HuH-7.5 (cell line): ENCODE results near the gene PCID2.
"Not testable (repeated sequence)": the region's sequence is repeated elsewhere in the genome, so short reads cannot be mapped to it uniquely, and the experiment has no call there.

Experiments
- DNase-seq: peaks from one replicate; pipeline ENCODE4 v3.0.0; 2011; ENCODE audit warnings: low spot score

The PCID2 gene

DNA sequence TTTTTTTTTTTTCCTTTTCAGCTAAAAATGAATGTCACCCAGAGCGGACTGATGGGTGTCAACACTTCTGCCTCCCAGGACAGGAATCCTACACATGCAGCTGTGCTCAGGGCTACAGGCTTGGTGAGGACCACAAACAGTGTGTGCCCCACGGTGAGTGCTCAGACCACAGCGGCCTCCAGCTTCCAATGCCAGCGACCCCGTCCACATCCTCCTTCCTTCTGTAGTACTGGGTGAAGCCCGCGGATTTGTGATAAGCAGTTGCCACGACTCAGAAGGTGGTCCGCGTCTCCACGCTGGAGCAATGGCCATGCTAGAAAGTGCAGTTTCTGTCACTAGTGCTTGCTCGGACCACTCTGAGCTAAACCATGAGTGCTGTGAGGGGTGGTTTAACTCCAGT, 44.0 kb downstream of the PCID2 start:
- DNase-seq: no peak

DNA sequence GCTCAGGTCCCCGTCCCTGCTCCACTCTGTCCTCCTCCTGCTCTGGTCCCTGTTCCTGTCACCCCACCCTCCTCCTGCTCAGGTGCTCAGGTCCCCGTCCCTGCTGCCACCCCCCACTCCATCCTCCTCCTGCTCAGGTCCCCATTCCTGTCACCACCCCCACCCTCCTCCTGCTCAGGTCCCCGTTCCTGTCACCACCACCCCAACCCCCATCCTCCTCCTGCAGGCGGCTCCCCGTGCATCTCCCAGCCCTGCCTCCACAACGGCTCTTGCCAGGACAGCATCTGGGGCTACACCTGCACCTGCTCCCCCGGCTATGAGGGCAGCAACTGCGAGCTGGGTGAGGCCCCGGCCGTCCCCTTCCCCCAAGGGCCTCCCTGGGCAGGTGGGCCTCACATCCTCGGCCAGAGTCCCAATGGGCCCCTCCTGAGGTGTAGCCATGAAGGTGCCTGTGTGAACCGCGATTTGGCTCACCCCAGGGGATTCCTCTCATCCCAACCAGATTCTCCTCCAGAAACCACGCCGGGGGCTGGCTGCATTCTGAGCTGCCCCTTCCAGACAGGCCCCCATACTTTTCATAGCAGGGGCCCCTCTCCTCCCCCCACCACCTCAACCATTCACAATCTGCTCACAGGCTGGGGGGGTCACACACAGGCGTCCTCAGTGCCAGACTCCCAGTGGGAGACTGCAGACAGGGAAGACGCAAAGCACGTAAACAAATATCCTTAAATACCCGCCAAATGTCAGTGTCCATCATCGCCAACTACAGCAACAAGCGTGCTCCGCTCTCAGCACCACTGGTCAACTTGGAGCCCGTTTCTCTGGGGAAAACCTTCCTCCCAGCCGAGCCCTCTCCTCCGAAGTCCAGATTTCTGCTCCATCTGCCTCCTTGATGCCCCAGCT, 45.4 kb downstream of the PCID2 start:
- DNase-seq: no peak

DNA sequence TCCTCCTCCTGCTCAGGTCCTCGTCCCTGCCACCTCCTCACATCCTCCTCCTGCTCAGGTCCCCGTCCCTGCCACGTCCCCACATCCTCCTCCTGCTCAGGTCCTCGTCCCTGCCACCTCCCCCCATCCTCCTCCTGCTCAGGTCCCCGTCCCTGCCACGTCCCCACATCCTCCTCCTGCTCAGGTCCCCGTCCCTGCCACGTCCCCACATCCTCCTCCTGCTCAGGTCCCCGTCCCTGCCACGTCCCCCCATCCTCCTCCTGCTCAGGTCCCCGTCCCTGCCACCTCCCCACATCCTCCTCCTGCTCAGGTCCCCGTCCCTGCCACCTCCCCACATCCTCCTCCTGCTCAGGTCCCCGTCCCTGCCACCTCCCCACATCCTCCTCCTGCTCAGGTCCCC, 46.5 kb downstream of the PCID2 start:
- DNase-seq: not testable (repeated sequence)

DNA sequence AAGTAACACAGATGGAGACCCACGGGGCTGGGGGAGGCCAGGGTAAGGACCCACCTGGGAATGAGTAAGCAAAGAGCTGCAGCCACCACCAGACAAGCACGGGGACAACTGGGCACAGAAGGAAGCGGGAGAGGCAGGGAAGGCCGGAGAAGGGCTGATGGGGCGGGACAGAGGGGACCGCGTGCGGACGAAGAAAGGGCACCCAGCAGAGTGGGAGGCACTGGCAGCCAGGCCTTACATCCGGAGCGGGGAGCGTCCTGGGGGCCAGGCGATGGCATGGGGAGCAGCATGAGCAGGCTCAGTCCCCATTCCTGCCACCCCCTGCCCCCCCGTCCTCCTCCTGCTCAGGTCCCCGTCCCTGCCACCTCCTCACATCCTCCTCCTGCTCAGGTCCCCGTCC, 47.0 kb downstream of the PCID2 start:
- no peak for DNase-seq

DNA sequence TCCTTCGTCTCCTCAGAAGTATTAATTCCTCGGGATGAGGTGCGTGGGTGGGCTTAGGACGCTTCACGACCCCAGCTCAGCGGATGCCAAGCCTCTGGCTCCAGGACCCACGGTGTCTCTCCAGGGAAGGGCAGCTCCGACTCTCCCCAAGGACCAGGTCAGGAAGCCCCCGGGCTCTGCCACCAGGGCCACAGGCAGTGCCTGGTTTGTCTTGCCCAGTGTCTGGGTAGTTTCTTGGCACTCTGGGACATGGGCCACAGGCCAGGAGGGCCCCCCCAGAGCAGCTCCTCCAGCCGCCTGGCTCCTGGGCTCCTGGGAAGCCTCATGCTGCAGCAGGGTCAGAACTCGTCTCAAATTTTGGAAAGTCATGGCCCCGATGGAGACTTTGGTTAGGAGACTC, 47.5 kb downstream of the PCID2 start:
- DNase-seq: no peak

DNA sequence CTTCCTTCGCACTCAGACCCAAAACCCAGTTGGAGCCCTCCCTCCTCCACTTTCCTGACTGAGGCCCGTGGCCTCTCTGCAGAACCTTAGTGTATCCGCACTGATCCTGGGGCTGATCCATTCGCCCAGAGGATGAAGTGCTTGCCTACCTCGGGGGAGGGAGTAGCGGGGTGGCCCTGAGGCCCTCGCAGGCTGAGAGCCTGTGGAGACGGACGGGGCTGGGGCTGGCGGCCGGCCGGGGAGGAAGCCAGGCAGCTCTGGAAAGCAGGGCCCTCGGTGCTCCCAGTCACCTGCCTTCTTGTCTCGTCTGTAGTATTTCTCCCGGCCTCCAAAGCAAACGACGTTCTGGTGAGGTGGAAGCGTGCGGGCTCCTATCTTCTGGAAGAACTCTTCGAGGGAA, 48.8 kb downstream of the PCID2 start:
- DNase-seq: no peak

DNA sequence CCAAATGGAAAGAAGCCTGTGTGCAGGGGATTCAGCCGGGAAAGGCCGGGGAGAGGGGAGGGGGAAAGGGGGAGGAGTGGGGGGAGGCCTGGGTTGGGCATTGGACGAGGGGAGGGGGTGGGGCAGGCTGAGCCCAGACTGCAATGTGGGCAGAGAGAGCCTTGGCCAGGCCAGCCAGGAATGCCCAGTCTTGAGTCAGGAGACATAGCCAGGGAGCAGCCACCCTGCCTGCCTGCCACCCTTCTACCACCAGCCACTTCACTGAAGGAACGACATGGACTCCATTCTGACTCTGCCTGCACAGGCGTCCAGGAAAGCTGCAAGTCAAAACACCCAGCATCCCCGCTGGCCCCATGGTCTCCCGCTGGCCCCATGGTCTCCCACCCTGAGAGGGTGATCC, 49.5 kb downstream of the PCID2 start:
- no peak for DNase-seq

DNA sequence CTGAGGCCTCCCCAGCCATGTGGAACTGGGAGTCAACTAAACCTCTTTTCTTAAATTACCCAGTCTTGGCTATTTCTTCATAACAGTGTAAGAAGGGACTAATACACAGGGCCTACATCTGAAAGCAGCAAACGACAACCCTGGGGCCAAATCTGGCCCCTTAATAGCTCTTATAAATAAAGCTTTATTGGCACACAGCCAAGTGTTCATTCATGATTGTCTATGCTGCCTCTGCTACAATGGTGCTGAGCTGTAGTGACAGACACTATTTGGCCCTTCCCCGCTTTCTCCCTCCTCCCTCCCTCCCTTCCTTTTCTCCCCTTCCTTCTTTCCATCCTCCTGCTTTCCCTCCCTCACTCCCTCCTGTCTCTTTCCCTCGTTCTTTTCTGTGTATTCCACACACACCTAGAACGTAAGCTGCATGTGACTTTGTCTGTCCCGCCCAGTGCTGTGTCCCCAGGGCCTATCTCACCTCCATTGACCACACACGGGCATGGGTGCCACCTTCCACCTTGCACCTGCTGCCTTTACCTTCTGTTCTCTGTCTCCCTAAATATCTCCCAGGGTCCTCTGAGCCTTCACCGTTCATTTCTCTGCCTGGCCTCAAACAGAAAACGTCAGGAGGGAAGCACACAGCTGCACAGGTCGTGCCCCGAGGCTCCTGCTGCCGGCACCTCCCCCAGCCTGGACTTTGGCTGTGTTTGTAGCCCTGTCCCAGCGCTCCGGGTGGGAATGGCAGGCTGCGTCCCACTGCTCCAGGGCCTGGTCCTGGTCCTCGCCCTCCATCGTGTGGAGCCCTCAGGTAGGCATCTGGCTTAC, 50.3 kb downstream of the PCID2 start, which contains the start of gene PROZ:
Gene PROZ, plus strand, starts transcription at position 720 of the 819 bp plus-strand sequence. Its CDS starts 13 bp downstream, at position 733.
- DNase-seq: peak; percentile 70

DNA sequence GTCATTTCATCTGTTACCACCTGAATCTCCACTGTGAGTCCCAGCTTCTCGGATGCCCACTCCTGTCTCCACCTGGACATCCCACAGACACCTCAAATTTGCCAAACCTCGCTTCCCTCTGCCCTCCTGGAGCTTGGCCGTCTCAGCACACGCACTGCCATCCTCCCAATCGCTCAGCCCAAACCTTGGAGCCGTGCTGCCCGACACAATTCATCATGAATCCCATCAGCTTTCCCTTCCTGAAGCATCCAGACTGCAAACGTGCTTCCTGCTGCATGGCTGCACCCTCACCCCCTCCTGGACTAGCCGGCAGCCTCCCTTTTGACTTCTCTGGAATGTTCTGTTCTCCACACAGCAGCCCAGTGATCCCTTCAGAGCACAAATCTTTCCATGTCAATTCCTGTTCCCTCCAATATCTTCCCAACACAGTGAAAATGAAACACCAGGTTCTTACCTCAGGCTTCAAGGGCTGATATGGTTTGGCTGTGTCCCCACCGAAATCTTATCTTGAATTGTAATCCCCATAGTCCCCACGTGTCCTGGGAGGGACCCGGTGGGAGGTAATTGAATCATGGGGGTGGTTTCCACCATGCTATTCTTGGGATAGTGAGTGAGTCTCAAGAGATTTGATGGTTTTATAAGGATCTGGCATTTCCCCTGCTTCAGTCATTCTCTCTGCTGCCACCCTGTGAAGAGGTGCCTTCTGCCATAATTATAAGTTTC, 51.1 kb downstream of the PCID2 start:
- no peak for DNase-seq

DNA sequence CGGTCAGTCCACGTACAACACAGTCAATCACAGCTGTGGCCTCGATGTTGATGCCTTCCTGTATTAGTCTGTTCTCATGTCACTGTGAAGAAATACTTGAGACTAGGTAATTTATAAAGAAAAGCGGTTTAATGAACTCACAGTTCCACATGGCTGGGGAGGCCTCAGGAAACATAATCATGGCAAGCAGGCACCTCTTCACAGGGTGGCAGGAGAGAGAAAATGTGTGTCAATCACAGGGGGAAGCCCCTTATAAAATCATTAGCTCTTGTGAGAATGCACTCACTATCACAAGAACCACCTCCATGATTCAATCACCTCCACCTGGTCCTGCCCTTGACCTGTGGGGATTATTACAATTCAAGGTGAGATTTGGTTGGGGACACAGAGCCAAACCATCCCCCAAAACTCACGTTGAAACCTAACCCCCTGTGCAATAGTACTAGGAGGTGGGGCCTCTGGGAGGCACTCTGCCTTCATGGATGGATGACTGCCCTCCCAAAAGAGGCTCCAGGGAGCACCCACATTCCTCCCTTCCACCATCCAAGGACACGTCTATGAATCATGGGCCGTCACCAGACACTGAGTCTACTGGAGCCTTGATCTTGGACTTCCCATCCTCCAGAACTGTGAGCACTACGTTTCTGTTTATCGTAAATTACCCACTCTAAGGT, 52.4 kb downstream of the PCID2 start:
- DNase-seq: no peak

DNA sequence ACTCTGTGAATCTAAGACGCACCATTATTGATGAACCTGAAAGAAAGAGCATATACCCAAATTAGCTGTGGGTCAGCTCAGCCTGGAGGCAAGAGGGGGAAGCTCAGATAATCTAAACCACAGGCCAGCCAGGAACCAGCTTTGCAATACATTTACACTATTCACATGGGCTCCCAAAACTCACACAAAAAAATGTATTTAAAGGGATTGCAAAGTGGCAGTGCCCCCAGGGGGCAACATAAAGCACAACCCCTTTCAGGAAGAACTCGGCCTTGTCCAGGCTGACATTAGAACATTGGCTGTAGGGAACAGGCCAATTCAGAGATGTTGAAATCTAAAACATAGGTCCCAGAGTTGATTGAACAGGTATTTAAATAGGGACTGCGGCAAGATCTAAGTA, 53.3 kb downstream of the PCID2 start:
- no peak for DNase-seq

DNA sequence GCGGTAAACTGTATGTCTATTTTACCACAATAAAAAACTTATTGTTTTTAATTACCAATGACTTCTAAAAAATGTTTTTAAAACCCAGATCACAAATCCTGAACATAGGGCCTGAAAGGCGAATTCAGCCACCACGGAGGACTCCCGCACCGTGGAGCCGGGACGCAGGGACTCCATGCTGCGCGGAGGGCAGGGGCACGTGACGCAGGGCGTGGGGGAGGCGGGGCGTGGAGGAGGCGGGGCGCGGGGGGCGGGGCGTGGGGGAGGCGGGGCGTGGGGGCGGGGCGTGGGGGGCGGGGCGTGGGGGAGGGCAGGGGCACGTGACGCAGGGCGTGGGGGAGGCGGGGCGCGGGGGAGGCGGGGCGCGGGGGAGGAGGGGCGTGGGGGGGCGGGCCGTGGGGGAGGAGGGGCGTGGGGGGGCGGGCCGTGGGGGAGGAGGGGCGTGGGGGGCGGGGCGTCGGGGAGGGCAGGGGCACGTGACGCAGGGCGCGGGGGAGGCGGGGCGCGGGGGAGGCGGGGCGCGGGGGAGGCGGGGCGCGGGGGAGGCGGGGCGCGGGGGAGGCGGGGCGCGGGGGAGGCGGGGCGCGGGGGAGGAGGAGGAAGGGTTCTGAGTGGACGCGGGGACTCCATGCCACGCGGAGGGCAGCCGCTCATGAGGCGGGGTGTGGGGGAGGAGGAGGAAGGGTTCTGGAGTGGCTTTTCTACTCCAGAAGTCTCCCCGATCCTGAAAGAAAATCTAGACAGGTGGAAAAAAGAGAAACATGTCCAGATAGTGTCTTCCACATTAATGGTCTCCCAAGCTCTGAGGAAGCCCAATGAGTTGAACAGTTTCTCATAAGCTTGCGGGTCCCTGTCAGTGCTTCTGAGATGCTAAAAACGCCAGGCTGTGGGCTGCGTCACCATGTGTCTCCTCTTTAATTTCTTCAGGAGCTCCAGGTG, 54.4 kb downstream of the PCID2 start:
- peak; percentile 75 for DNase-seq

DNA sequence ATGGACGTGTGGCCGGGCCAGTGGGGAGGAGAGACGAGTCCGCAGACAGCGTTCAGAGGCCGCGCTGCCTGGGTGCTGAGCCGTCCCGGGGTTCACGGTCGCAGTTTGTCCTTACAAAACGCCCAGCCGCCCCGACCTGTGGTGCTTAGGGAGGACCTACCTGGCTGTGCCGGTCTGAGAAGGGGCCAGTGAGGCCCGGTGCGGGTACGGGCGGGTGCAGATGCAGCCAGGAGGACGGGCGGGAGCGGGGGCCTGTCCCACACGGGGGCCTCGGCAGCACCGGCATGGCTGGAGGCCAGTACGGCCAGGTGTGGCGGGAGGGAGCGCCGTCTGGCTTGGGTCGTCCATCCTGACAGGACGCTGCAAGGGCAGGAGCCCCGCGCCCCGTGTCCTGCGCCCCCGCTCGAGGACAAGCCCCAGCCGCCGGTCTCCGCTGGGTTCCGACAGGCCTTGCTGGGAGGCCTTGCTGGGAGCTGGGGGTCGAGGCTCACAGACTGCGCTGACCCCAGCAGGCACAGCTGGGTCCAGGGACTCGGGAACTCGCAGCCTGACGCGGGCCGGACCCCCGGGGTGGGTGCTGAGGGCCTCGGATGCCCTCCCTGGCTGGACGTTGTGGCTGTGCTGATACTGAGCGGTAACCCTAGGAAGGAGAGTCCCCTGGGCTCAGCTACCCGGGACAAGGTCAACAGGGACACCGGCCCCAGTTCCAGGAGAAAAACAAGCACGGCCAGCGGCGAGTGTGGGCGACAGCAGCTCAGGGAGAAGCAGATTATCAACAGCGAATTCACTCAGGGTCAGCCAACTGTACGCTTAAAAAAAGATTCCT, 55.3 kb downstream of the PCID2 start:
- peak; percentile 66 for DNase-seq

DNA sequence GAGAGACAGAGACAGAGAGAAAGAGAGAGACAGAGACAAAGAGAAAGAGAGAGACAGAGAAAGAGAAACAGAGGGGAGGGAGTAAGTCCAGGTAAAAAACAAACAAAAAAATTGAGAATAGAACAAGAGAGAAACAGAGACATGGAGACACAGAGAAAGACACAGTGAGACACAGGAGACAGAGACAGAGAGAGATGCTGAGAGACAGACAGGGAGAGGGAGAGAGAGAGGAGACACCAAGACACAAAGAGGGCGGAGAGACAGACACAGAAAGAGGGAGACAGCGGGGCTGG, 55.8 kb downstream of the PCID2 start:
- no peak for DNase-seq

DNA sequence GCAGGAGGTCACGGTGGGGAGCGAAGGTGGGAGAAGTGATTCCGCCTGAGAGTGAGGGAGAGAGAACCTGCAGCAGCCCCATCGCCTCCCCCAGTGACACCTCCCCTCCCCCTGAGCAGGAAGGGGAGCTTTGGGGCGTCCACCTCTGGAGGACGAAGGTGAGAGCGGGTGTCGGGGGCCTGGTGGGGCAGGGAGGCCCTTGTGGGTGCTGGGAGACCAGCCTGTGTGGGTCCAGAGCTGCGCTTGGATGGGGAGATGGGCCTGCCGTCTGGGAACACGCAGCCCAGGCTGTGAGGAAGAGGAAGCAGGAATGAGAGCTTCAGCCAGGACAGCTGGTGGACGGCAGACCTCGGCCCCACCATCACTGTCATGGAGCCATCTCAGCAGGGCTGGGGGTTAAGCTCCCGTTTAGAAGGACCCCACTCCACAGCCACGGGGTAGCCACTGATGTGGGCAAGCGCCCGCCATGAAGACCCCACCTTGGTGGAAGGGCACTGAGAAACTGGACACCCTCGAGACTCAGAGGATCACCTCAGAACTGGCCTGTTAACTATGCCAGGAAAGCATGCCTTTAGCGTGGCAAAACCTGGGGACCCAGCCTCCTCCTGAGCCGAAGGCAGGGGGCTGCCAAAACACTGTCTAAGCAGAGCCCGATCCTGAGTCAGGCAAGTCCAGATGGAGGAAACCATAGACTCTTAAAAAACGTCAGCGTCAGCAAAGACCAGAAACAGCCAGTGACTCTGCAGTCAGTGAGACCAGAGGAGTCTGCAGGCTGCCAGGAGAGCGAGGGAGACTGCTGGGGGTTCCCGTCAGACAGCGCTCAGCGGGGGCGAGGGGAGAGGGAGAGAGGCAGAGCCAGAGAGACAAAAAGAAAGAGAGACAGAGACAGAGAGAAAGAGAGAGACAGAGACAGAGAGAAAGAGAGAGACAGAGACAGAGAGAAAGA, 56.5 kb downstream of the PCID2 start:
- DNase-seq: no peak

DNA sequence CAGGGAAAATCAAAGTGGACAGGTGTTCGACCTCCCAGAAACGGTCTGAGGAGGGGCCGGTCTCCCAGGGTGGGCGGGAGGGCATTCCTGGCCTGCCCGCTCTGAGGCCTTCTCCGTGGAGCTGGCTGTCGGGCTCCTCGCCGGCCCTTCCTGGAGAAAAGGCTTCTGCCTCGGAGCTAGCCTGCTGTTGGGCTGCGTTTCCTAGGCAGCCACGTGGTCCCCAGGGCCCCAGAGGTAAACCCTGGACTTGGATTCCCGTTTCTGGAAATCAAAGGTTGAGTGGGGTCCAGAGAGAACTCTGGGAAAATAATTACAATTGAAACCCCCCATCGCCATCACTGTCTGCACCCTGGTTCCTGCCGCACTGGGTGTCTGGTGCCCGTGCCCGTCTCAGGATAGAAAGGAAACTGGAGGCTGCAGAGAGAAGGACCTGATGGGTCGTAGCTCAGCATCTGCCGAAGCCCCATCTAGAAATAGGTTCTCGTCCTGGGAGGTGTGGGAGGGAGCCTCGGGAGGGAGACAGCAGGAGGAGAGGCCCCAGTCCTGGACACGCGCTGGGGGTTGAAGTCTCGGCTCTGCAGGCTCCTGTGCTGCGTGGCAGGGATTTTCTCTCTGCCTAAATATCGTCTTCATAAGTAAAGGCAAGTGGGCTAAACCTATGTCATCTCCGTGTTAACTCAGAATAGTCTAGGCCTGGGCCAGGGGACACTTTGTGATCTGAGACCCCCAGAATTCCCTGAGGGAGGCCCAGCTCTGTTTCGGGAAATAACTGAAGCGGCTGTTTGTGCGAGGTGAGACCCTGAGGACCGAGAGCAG, 57.7 kb downstream of the PCID2 start:
- DNase-seq: no peak

DNA sequence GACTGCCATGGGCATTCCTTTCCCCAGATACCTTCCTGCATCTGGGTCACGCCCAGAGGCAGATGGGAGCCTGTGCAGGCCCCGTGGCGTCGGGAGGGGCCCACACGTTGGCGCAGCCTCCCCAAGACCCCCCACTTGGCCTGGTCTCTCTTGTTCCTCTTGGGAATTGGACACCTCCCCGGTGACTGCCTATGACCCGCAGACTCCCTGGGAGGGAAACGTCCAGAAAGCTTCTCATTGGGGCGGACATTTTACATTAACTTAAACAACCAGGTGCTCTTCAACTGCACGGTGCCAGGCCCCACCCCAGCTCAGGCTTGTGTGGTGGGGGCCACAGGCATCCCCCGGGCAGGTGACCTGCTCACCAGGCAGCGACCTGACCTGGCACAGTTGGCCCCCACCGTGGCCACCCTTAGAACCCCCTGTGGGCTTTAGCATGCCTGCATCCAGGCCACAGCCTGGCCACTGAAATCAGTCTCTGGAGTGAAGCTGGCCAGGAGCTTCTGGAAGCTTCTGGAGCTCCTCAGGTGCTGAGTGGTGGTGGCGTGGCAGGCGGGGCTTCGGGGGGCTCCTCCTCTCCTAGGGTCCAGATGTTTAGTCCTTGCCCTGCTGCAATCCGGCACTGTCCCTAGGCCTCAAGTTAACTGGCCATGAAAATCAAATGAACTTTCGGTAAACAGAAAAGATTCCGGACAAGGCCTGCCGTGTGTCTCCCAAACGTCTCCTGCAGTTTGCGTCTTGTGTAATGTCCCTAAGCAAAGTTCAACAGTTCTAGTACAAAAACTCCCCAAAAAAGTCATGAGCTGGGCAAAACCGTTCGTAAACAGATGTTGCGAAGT, 58.5 kb downstream of the PCID2 start:
- DNase-seq: no peak
